ENCODE results near the gene LCN2. TPM values are rescaled to one million over a fixed set of nuclear protein-coding genes. Genes with fewer than 3 reads are reported as not detected.

LCN2 gene
- total and polyA plus RNA-seq, 9 of the 15 experiments (the other 6 are each of a cell fraction or from before 2014, with no cell fraction given): 0.10 to 1.2 (median 0.44) TPM; not detected in 1

DNA sequence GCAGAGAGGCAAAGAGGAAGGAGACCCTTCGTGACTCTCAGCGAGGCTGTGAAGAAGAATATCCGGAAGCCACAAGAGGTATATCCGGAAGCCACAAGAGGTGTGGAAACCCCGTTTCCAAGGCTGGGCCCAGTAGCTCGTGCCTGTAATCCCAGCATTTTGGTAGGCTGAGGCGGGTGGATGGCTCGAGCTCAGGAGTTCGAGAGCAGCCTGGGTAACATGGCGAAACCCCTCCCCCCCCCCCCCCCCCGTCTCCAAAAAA is 10.2 kb downstream of the LCN2 start:
- POLR2A ChIA-PET: interaction anchor here (0.6 to 11.0 kb wide), 24 partner anchors 8 to 1497 kb away, joined by 3 to 155 read pairs (median 3); partner anchors contain the start of gene CIZ1
- H3K9me1 ChIP-seq (ENCODE audit: control insufficient read depth, insufficient read depth, low read length): no peaks in the 10 kb centered on the region
- TF ChIP-seq, protein P1, sequence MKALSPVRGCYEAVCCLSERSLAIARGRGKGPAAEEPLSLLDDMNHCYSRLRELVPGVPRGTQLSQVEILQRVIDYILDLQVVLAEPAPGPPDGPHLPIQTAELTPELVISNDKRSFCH (CRISPR knock-in tag; IDR thresholded peaks at IDR 0.05): no peak
- TF ChIP-seq, protein P1 (tag; IDR thresholded peaks at IDR 0.05): peak; percentile 91; the same call in 1 of the 2 replicates
- TF ChIP-seq POLR2A (conservative IDR thresholded peaks at IDR 0.05): peak; percentile 11; the same call in 1 of the 2 replicates
- 0 out of 2 replicates have a peak, but pooled peaks have one; percentile 8 for TF ChIP-seq ELF4 (CRISPR knock-in tag; IDR thresholded peaks at IDR 0.05)
- TF ChIP-seq BHLHE40 (IDR thresholded peaks at IDR 0.05; ENCODE audit: low read length): peak; percentile 77
- TF ChIP-seq PML (IDR thresholded peaks at IDR 0.05; ENCODE audit: low read length): peak; percentile 43; the same call in 1 of the 2 replicates
- TF ChIP-seq, protein P2, sequence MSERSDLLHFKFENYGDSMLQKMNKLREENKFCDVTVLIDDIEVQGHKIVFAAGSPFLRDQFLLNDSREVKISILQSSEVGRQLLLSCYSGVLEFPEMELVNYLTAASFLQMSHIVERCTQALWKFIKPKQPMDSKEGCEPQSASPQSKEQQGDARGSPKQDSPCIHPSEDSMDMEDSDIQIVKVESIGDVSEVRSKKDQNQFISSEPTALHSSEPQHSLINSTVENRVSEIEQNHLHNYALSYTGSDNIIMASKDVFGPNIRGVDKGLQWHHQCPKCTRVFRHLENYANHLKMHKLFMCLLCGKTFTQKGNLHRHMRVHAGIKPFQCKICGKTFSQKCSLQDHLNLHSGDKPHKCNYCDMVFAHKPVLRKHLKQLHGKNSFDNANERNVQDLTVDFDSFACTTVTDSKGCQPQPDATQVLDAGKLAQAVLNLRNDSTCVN (CRISPR knock-in tag; IDR thresholded peaks at IDR 0.05): 0 out of 2 replicates have a peak, but pooled peaks have one; percentile 5
- TF ChIP-seq CBX3 (IDR thresholded peaks at IDR 0.05; ENCODE audit: borderline replicate concordance in 1 of 2, low read length in 2 of 2): peak in 1 of 2 experiments; percentile 91; a peak in 2 of 3 replicates
- peak; percentile 58; the same call in 1 of the 2 replicates for TF ChIP-seq NR4A1 (CRISPR knock-in tag; IDR thresholded peaks at IDR 0.05)
- peak; percentile 68; the same call in 1 of the 2 replicates for TF ChIP-seq NR4A1 (tag; IDR thresholded peaks at IDR 0.05)
- no peak for TF ChIP-seq JUND (IDR thresholded peaks at IDR 0.05; ENCODE audit: borderline replicate concordance, low read depth, low read length)
- peak; percentile 51; the same call in 1 of the 3 replicates for TF ChIP-seq JUND (tag; IDR thresholded peaks at IDR 0.05; ENCODE audit: borderline replicate concordance, low read depth, low read length)
- peak; percentile 92; the same call in 1 of the 2 replicates for TF ChIP-seq MYC (IDR thresholded peaks at IDR 0.05; ENCODE audit: low read depth, low read length)
- TF ChIP-seq MYC (CRISPR knock-in tag; IDR thresholded peaks at IDR 0.05; ENCODE audit: borderline replicate concordance, low read depth): peak; percentile 97
- no peak for TF ChIP-seq MCM5 (IDR thresholded peaks at IDR 0.05; ENCODE audit: low read depth)
- TF ChIP-seq ZNF324 (CRISPR knock-in tag; IDR thresholded peaks at IDR 0.05): 0 out of 2 replicates have a peak, but pooled peaks have one; percentile 11
- 0 out of 2 replicates have a peak, but pooled peaks have one; percentile 16 for TF ChIP-seq BCOR (IDR thresholded peaks at IDR 0.05)
- peak; percentile 51 for TF ChIP-seq ZNF239 (CRISPR knock-in tag; IDR thresholded peaks at IDR 0.05)
- TF ChIP-seq SMARCA5 (IDR thresholded peaks at IDR 0.05): 0 out of 2 replicates have a peak, but pooled peaks have one; percentile 35
- TF ChIP-seq SRSF1 (IDR thresholded peaks at IDR 0.05; ENCODE audit: low read depth, low read length): no peak
- TF ChIP-seq CEBPB (tag; IDR thresholded peaks at IDR 0.05): peak; percentile 82
- no peak for TF ChIP-seq FOXK1 (CRISPR knock-in tag; IDR thresholded peaks at IDR 0.05; ENCODE audit: borderline replicate concordance)
- TF ChIP-seq SUPT5H (IDR thresholded peaks at IDR 0.05): peak; percentile 22; the same call in 1 of the 2 replicates
- no peak for TF ChIP-seq FOXA1 (IDR thresholded peaks at IDR 0.05; ENCODE audit: borderline replicate concordance)
- 0 out of 2 replicates have a peak, but pooled peaks have one; percentile 3 for TF ChIP-seq ZNF586 (CRISPR knock-in tag; conservative IDR thresholded peaks at IDR 0.05)
- no peak for TF ChIP-seq RBM25 (IDR thresholded peaks at IDR 0.05; ENCODE audit: low read depth, low read length, severe bottlenecking)

More for the DNA sequence above, 10.2 kb downstream of the LCN2 start:
- in situ Hi-C loops (cut with MboI) (loop anchor here (5.0 kb wide), 1 partner anchor 1523 kb away; no protein-coding TSS in a partner anchor), intact Hi-C loops (cut with micrococcal nuclease) (no loop called here)
- ATAC-seq: peak; percentile 52
- Histone ChIP-seq H3K4me1 (replicated peaks in 1 of 2; ENCODE audit: control insufficient read depth in 2 of 2, insufficient read depth in 2 of 2, low read length in 2 of 2) (peaks cover 10 to 42% of the 10 kb centered on the region in 2 experiments), H3K27ac (ENCODE audit: extremely low read depth, low read depth, low read length) (peak overlapping the region; percentile 90), H3K27me3 (ENCODE audit: control insufficient read depth in 2 of 2, insufficient read depth in 2 of 2, low read length in 2 of 2) (no peaks in the 10 kb centered on the region), H3K9me3 (replicated peaks; ENCODE audit: control insufficient read depth, insufficient read depth, low read depth, low read length) (no peaks in the 10 kb centered on the region), H3K79me2 (ENCODE audit: control insufficient read depth, insufficient read depth, low read length) (peaks cover 27% of the 10 kb centered on the region), H2AFZ (ENCODE audit: low read depth, low read length) (peak overlapping the region; percentile 95), H3K4me3 (peak overlapping the region; percentile 72), H3K4me2 (ENCODE audit: insufficient read depth, low read length) (peak overlapping the region; percentile 91), H3K9ac (ENCODE audit: insufficient read depth in 1 of 2, low read depth in 2 of 2, low read length in 2 of 2) (peak overlapping the region; percentile 79 to 93), H4K20me1 (replicated peaks; ENCODE audit: control insufficient read depth, insufficient read depth, low read length) (peaks cover 18% of the 10 kb centered on the region; the same call in 1 of the 2 replicates), H3K36me3 (ENCODE audit: control insufficient read depth, insufficient read depth, low read length) (peaks cover 28% of the 10 kb centered on the region)
- WGBS (ENCODE audit: insufficient coverage, low coverage, missing lambda C conversion rate): 2% methylated on average over 11 of the region's 11 CpGs
- TSS peak; percentile 98 for BruUV-seq (replicated peaks)
- FAIRE-seq: no peak
- DNase-seq (ENCODE audit: extremely low read depth in 1 of 4, low spot score in 3 of 4): peak; percentile 69 to 85 (median 74)
- CTCF ChIA-PET (ENCODE audit: low intra/inter-chr PET ratio): no interaction called here
